ENCODE measurements around the gene SYDE2. TPM values are rescaled to one million over a fixed set of nuclear protein-coding genes. Genes with fewer than 3 reads are reported as not detected.

SYDE2 gene
- total RNA-seq, 6 donors from 2014 or later: 14.3 to 38.5 (median 23.2) TPM

DNA sequence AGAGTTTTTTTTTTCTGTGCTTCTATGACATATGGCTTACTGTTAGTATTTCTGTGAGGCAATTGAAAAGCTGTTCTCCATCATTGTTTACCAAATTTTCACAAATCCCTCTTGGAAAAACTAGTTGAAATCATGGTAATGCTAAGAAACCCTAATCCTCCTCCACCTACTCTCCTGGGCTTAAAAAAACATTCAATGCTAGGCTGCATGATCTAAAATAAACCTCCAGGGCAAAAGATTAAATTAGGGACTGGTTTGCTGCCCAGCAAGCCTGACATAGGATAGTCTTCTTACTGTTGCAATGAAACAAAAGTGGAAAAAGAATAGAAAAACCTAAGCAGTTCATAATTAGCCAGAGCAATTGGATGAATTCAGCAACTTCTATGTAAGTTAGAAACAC lies 42.6 kb upstream of the SYDE2 start:
- Histone ChIP-seq H3K4me3 (no peak overlapping the region), H3K27me3 (no peaks in the 10 kb centered on the region), H3K27ac (no peak overlapping the region), H3K36me3 (no peaks in the 10 kb centered on the region), H3K9me3 (no peaks in the 10 kb centered on the region), H3K4me1 (peaks cover 0 to 20% (median 16%) of the 10 kb centered on the region in 4 donors)
- ATAC-seq (ENCODE audit: low FRiP score in 2 of 2): no peak
- no peak for TF ChIP-seq POLR2A (IDR thresholded peaks at IDR 0.05)
- no peak for DNase-seq

DNA sequence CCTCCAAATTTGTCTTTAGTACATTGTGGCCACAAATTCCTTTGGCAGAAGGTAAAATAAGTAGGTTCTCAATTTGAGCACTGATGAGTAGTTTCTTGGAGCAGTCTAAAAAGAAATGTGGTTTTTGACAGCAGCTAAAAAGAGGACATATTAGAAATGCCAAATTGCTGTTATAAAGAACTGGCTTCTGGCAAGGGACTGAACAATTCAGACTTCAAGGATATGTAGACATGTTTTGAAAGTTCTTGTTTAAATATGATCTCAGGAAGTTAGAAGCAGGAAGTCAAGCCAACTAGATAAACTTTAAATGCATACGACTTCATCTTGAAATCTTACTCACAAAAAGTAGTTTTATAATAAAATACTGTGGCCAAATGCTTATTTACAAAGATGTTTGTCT lies 39.8 kb upstream of the SYDE2 start:
- no peaks in the 10 kb centered on the region for H3K36me3 ChIP-seq
- TF ChIP-seq POLR2A (IDR thresholded peaks at IDR 0.05) (no peak), POLR2AphosphoS5 (IDR thresholded peaks at IDR 0.05) (no peak)
- no peaks in the 10 kb centered on the region for H3K9me3 ChIP-seq
- H3K27me3 ChIP-seq: no peaks in the 10 kb centered on the region
- peak overlapping the region in 1 of 4 donors; percentile 4 for H3K27ac ChIP-seq
- DNase-seq: no peak
- ATAC-seq (ENCODE audit: low FRiP score in 2 of 2): no peak
- H3K4me1 ChIP-seq: peaks cover 0 to 20% (median 16%) of the 10 kb centered on the region in 4 donors
- WGBS, 2 donors: 0% methylated on average over 1 of the region's 1 CpG
- H3K4me3 ChIP-seq: no peak overlapping the region

DNA sequence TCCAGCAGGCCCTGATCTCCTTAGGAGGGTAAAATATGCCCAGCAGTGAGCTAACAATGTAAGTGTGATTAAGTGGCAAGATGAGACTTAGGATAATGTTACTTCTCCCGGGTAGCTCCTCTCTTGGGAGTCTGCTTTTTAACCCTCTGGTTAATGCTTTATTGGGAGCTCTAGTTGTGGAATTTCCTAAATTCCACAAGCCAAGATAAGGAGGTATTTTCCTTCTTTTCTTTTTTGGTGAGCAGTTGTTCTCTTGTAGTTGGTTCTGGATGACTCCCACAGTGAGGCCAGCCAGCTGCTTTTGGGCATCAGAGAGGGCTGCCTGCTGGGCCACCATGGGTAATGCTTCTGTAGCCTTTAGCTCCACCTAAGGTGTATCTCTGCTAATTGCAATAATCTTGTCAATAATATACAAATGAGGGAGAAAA lies 39.4 kb upstream of the SYDE2 start:
- peaks cover 0 to 20% (median 16%) of the 10 kb centered on the region in 4 donors for H3K4me1 ChIP-seq
- DNase-seq (no peak), ATAC-seq (ENCODE audit: low FRiP score in 2 of 2) (no peak)
- WGBS, 2 donors: 33 to 44% methylated on average over 1 of the region's 1 CpG
- H3K9me3 ChIP-seq: no peaks in the 10 kb centered on the region
- H3K27ac ChIP-seq: peak overlapping the region in 1 of 4 donors; percentile 4
- H3K36me3 ChIP-seq: no peaks in the 10 kb centered on the region
- no peak overlapping the region for H3K4me3 ChIP-seq
- H3K27me3 ChIP-seq: no peaks in the 10 kb centered on the region
- TF ChIP-seq, protein P1, sequence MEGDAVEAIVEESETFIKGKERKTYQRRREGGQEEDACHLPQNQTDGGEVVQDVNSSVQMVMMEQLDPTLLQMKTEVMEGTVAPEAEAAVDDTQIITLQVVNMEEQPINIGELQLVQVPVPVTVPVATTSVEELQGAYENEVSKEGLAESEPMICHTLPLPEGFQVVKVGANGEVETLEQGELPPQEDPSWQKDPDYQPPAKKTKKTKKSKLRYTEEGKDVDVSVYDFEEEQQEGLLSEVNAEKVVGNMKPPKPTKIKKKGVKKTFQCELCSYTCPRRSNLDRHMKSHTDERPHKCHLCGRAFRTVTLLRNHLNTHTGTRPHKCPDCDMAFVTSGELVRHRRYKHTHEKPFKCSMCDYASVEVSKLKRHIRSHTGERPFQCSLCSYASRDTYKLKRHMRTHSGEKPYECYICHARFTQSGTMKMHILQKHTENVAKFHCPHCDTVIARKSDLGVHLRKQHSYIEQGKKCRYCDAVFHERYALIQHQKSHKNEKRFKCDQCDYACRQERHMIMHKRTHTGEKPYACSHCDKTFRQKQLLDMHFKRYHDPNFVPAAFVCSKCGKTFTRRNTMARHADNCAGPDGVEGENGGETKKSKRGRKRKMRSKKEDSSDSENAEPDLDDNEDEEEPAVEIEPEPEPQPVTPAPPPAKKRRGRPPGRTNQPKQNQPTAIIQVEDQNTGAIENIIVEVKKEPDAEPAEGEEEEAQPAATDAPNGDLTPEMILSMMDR (IDR thresholded peaks at IDR 0.05): no peak
- no peak for TF ChIP-seq EP300 (IDR thresholded peaks at IDR 0.05)
- no peak for TF ChIP-seq POLR2AphosphoS5 (IDR thresholded peaks at IDR 0.05)
- TF ChIP-seq POLR2A (IDR thresholded peaks at IDR 0.05): no peak

DNA sequence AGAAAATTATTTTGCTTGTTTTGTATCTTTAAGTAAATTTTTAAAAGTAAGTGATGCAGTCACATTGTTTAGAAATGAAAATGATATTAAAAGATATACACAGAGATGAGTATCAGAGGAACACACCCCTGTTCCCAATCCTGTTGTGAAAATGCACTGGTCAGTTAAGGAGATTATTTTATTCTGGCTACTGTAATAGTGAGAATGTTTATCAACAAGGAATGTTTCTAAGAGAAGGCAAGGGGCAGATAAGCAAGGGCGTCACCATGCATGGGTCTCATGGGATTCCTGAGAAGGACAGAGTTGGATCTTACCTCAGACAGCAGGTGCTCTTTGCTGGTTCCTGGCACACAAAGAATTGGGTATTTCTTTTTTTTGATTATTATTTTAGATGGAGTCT lies 36.8 kb upstream of the SYDE2 start:
- TF ChIP-seq POLR2AphosphoS5 (IDR thresholded peaks at IDR 0.05) (no peak), POLR2A (IDR thresholded peaks at IDR 0.05) (no peak), EP300 (IDR thresholded peaks at IDR 0.05) (no peak)
- TF ChIP-seq, protein P1 (IDR thresholded peaks at IDR 0.05): no peak
- WGBS, 2 donors: 69 to 88% methylated on average over 1 of the region's 1 CpG
- Histone ChIP-seq H3K9me3 (no peaks in the 10 kb centered on the region), H3K36me3 (no peaks in the 10 kb centered on the region), H3K4me1 (peaks cover 0 to 16% (median 10%) of the 10 kb centered on the region in 4 donors), H3K4me3 (no peak overlapping the region), H3K27ac (no peak overlapping the region), H3K27me3 (no peaks in the 10 kb centered on the region)
- ATAC-seq (ENCODE audit: low FRiP score in 2 of 2) (no peak), DNase-seq (no peak)

DNA sequence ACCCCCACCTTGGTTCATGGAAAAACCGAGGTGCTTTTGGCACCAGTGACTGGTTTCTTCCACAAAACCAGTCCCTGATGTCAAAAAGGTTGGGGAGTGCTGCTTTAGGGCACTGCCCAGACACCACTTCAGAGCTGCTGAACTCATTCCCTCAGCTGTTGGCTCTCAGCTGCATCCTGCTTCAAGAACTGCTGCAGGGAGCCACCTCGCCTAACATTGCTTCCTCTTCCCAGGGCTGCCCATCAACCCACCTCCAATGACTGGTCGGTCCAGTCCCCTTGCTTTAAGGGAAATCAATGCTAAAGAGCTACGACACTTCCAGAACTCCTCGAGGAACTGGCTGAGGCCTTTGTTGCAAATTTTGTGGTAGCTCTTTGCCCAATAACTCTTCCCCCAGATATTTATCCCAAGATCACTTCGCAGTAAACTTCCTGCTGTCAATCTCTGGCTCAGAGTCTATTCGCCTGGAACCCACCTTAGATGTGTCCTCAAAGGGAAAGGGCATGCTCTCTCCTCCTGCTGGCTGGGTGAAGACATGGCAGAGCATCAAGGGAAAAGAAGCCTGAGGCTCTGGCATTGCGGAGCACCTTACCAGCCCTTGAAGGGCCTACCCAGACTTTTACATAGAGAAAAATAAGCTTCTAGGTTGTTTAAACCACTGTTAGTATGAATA lies 29.6 kb upstream of the SYDE2 start:
- no peak for ATAC-seq (ENCODE audit: low FRiP score in 2 of 2)
- Histone ChIP-seq H3K9me3 (no peaks in the 10 kb centered on the region), H3K4me3 (no peak overlapping the region), H3K27me3 (no peaks in the 10 kb centered on the region), H3K36me3 (no peaks in the 10 kb centered on the region), H3K4me1 (peaks cover 5 to 9% (median 7%) of the 10 kb centered on the region in 4 donors), H3K27ac (no peak overlapping the region)
- 58 to 75% methylated on average over 7 to 8 of the region's 8 CpGs for WGBS, 2 donors
- peak in 1 of 2 donors; percentile 21 for DNase-seq
- no peak for TF ChIP-seq POLR2AphosphoS5 (IDR thresholded peaks at IDR 0.05)
- TF ChIP-seq, protein P1 (IDR thresholded peaks at IDR 0.05): peak in 2 of 6 experiments; percentile 5 to 12
- TF ChIP-seq EP300 (IDR thresholded peaks at IDR 0.05): no peak
- no peak for TF ChIP-seq POLR2A (IDR thresholded peaks at IDR 0.05)

DNA sequence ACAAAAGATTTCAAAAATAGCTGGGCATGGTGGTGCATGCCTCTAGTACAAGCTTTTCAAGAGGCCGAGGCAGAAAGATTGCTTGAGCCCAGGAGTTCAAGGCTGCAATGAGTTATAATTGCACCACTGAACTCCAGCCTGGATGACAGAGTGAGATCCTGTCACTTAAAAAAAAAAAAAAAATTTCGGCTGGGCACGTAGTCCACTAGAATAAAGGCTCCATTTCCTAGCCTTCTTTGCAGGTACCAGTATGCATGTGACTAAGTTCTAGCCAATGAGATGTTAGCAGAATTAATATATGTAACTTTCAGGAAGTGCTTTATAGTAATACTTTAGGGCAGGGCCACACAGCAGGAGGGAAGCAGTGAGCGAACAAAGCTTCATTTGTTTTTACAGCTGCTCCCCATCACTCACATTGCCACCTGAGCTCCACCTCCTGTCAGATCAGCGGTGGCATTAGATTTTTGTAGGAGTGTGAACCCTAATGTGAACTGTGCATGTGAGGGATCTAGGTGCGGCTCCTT lies 28.8 kb upstream of the SYDE2 start:
- ATAC-seq (ENCODE audit: low FRiP score in 2 of 2): no peak

More for the DNA sequence above, 28.8 kb upstream of the SYDE2 start:
- WGBS, 2 donors: 63 to 80% methylated on average over 6 of the region's 6 CpGs
- DNase-seq: no peak
- Histone ChIP-seq H3K4me3 (no peak overlapping the region), H3K4me1 (peaks cover 12 to 17% (median 14%) of the 10 kb centered on the region in 4 donors), H3K36me3 (no peaks in the 10 kb centered on the region), H3K27me3 (no peaks in the 10 kb centered on the region), H3K9me3 (no peaks in the 10 kb centered on the region), H3K27ac (no peak overlapping the region)
- no peak for TF ChIP-seq POLR2A (IDR thresholded peaks at IDR 0.05)
- TF ChIP-seq POLR2AphosphoS5 (IDR thresholded peaks at IDR 0.05): no peak

Data from upper lobe of left lung (tissue), 6 donors.